ENCODE data around the gene CCL17. TPM values are rescaled to one million over a fixed set of nuclear protein-coding genes. Genes with fewer than 3 reads are reported as not detected.

CCL17 gene
- total RNA-seq, 6 experiments from 2014 or later = not detected

GRCh38 chr16:57426356-57426755 lies 21.8 kb downstream of the CCL17 start:
- peaks cover 10% of the 10 kb centered on the region for H3K4me1 Mint-ChIP-seq (ENCODE audit: low read depth)

GRCh38 chr16:57427307-57427706 lies 22.7 kb downstream of the CCL17 start:
- Mint-ChIP-seq H3K27ac (no peak overlapping the region), H3K4me1 (ENCODE audit: low read depth) (peaks cover 5% of the 10 kb centered on the region), H3K27me3 (ENCODE audit: insufficient read depth) (no peaks in the 10 kb centered on the region), H3K9me3 (no peaks in the 10 kb centered on the region), H3K4me3 (no peak overlapping the region), H3K36me3 (ENCODE audit: low read depth) (peaks cover 32% of the 10 kb centered on the region)
- no peak for TF ChIP-seq CTCF (IDR thresholded peaks at IDR 0.05)
- DNase-seq = no peak

More at GRCh38 chr16:57426356-57426755, 21.8 kb downstream of the CCL17 start:
- DNase-seq = no peak
- Mint-ChIP-seq H3K36me3 (ENCODE audit: low read depth) (peaks cover 31% of the 10 kb centered on the region), H3K9me3 (no peaks in the 10 kb centered on the region), H3K27me3 (ENCODE audit: insufficient read depth) (no peaks in the 10 kb centered on the region), H3K27ac (no peak overlapping the region), H3K4me3 (no peak overlapping the region)
- no peak for TF ChIP-seq CTCF (IDR thresholded peaks at IDR 0.05)

DNA sequence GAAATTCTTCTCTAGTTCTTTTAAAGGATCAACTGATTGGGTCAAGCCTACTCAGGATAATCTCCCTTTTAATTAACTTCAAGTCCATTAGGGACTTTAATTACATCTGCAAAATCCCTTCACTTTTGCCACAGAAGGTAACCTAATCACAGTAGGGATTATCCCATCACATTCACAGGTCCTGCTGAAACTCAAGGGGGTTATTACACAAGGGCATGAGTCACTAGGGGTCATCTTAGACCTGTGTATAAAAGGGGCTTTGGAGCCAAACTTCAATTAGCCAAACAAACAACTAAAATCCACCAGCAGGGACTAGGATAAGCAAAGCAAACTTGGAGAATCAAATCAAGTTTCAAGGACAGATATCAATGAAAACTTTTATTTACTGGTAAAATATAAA lies 23.3 kb downstream of the CCL17 start:
- H3K27ac Mint-ChIP-seq = no peak overlapping the region
- no peaks in the 10 kb centered on the region; the same call in 1 of the 2 replicates for H3K4me1 Mint-ChIP-seq (ENCODE audit: low read depth)
- no peaks in the 10 kb centered on the region for H3K27me3 Mint-ChIP-seq (ENCODE audit: insufficient read depth)
- no peak overlapping the region for H3K4me3 Mint-ChIP-seq
- no peak for DNase-seq
- peaks cover 32% of the 10 kb centered on the region for H3K36me3 Mint-ChIP-seq (ENCODE audit: low read depth)
- no peak for TF ChIP-seq CTCF (IDR thresholded peaks at IDR 0.05)
- no peaks in the 10 kb centered on the region for H3K9me3 Mint-ChIP-seq

GRCh38 chr16:57430955-57431354 lies 26.4 kb downstream of the CCL17 start:
- Mint-ChIP-seq H3K4me1 (ENCODE audit: low read depth) (no peaks in the 10 kb centered on the region), H3K27ac (no peak overlapping the region), H3K4me3 (no peak overlapping the region), H3K9me3 (no peaks in the 10 kb centered on the region), H3K36me3 (ENCODE audit: low read depth) (peaks cover 32% of the 10 kb centered on the region), H3K27me3 (ENCODE audit: insufficient read depth) (no peaks in the 10 kb centered on the region)
- no peak for TF ChIP-seq CTCF (IDR thresholded peaks at IDR 0.05)
- DNase-seq = no peak

DNA sequence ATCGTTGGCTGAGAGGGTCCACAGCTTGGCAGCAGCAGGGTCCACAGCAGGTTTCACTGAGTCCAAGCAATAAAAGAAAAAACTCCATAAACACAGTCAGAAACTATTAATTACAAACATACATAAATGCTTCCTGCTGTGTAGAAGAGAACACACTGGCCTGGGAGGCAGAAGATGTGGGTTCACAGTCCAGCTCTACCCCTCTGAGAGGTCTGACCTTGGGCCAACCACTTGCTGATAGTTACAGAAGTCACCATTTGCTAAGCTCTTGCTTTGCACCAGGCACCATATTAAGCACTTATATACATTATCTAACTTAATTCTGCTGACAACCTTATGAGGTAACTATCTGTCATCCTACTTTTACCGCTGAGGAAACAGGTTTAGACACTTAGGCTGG lies 27.9 kb downstream of the CCL17 start:
- Mint-ChIP-seq H3K4me1 (ENCODE audit: low read depth) (no peaks in the 10 kb centered on the region), H3K9me3 (no peaks in the 10 kb centered on the region), H3K27me3 (ENCODE audit: insufficient read depth) (peaks cover 1% of the 10 kb centered on the region; the same call in 1 of the 2 replicates), H3K36me3 (ENCODE audit: low read depth) (peaks cover 26% of the 10 kb centered on the region), H3K4me3 (no peak overlapping the region), H3K27ac (no peak overlapping the region)
- DNase-seq = no peak
- TF ChIP-seq CTCF (IDR thresholded peaks at IDR 0.05) = no peak

- H3K4me1 Mint-ChIP-seq (ENCODE audit: low read depth) = no peaks in the 10 kb centered on the region
- no peak for DNase-seq
- H3K36me3 Mint-ChIP-seq (ENCODE audit: low read depth) = peaks cover 26% of the 10 kb centered on the region
- no peak overlapping the region for H3K27ac Mint-ChIP-seq
- no peak overlapping the region for H3K4me3 Mint-ChIP-seq
- H3K27me3 Mint-ChIP-seq (ENCODE audit: insufficient read depth) = peaks cover 1% of the 10 kb centered on the region; the same call in 1 of the 2 replicates
- H3K9me3 Mint-ChIP-seq = no peaks in the 10 kb centered on the region
- TF ChIP-seq CTCF (IDR thresholded peaks at IDR 0.05) = no peak
Observed at GRCh38 chr16:57432989-57433388, 28.4 kb downstream of the CCL17 start.
